Erythroblast (primary cell): ENCODE data around the gene METAP1.

Source experiments
- GATA1 ChIP-seq: IDR thresholded peaks from 2 replicates; pipeline ENCODE4 v1.6.1; 2011; ENCODE audit warnings: low read depth, mild to moderate bottlenecking, control low read depth, low read length, moderate library complexity
- POLR2A ChIP-seq: IDR thresholded peaks from 2 replicates; pipeline ENCODE4 v1.6.1; 2011; ENCODE audit warnings: mild to moderate bottlenecking, low read length

GRCh38 chr4:99100876-99101275 is 105.4 kb downstream of the METAP1 start:
- TF ChIP-seq POLR2A (no peak), GATA1 (no peak)
